Endothelial cell of umbilical vein (primary cell): Measurements from ENCODE around the gene SCAND1. TPM values are rescaled to one million over a fixed set of nuclear protein-coding genes. Genes with fewer than 3 reads are reported as not detected.

ENCODE experiments used
- BruUV-seq: library from RNA; stranded (reverse); fragments of 400-500 nt; replicated peaks from 2 replicates; lab custom pipeline; 2021; lab: Mats Ljungman, UMichigan
- CTCF ChIA-PET: fragments of 300-600, 350-600 bp; sonication (Branson Sonifier 250); formaldehyde crosslinking; loops from one replicate; lab custom pipeline; 2021; ENCODE audit warnings: antibody characterized with exemption, inconsistent platforms; lab: Charles Lee
- POLR2A ChIA-PET: fragments of 300-600, 350-600 bp; sonication (Branson Sonifier 250); formaldehyde crosslinking; loops from one replicate; lab custom pipeline; 2021; ENCODE audit warnings: antibody characterized with exemption, inconsistent platforms; lab: Charles Lee
- DNase-seq: peaks from one replicate; pipeline ENCODE4 v3.0.0-alpha.2; 2011; ENCODE audit warnings: low read depth, low spot score
- FAIRE-seq: peaks from 2 replicates; lab custom pipeline; 2011; peaks lifted over from hg19 to GRCh38; lab: Jason Lieb, UNC
- H2AFZ ChIP-seq: 2 replicates; pipeline ENCODE4 v1.6.0; 2012; ENCODE audit warnings: low read depth, low read length, control low read depth, inconsistent platforms
- H3K27ac ChIP-seq: 2 replicates; pipeline ENCODE4 v1.5.1; 2011; ENCODE audit warnings: low read depth, mild to moderate bottlenecking, control low read depth, low read length, moderate library complexity; ENCODE audit not compliant: insufficient read depth
- H3K27me3 ChIP-seq, 2 experiments: 2 replicates each; pipeline versions ENCODE4 v1.6.0 to v1.6.1; 2011; ENCODE audit warnings: low read length in 2 of 2, mixed read lengths in 1 of 2; ENCODE audit not compliant: control insufficient read depth in 2 of 2, insufficient read depth in 2 of 2
- H3K36me3 ChIP-seq, 2 experiments: 2 replicates in 1 of 2; 3 replicates in 1 of 2; pipeline ENCODE4 v1.5.1; 2011; ENCODE audit warnings: low read length in 2 of 2, mild to moderate bottlenecking in 1 of 2, moderate library complexity in 1 of 2; ENCODE audit not compliant: control insufficient read depth in 2 of 2, insufficient read depth in 2 of 2; ENCODE audit errors: extremely low read depth in 1 of 2
- H3K4me1 ChIP-seq: 3 replicates; pipeline ENCODE4 v1.5.1; 2011; ENCODE audit warnings: mild to moderate bottlenecking, low read length; ENCODE audit not compliant: control insufficient read depth, insufficient read depth; ENCODE audit errors: extremely low read depth
- H3K4me2 ChIP-seq: 2 replicates; pipeline ENCODE4 v1.6.1; 2011; ENCODE audit warnings: low read length, control low read depth, mixed read lengths; ENCODE audit not compliant: insufficient read depth
- H3K4me3 ChIP-seq, 3 experiments: fragments of 200-600 bp in 1 of 3; sonication (generic), shearing (Covaris generic) in 1 of 3; replicated peaks in 1 of 3; 2 replicates each; pipeline ENCODE4 v1.5.1; 2011 to 2016; ENCODE audit warnings: control low read depth in 3 of 3, low read length in 3 of 3, mild to moderate bottlenecking in 2 of 3, inconsistent platforms in 1 of 3, low read depth in 1 of 3, moderate library complexity in 1 of 3; ENCODE audit not compliant: insufficient read depth in 1 of 3
- H3K79me2 ChIP-seq: 2 replicates; pipeline ENCODE4 v1.6.0; 2012; ENCODE audit warnings: low read length, inconsistent platforms; ENCODE audit not compliant: control insufficient read depth, insufficient read depth
- H3K9ac ChIP-seq: replicated peaks from 2 replicates; pipeline ENCODE3; 2011; ENCODE audit warnings: low read length, control low read depth; ENCODE audit not compliant: insufficient read depth; ENCODE audit errors: extremely low read depth
- H3K9me1 ChIP-seq: replicated peaks from 3 replicates; pipeline ENCODE4 v1.6.0; 2011; ENCODE audit warnings: mild to moderate bottlenecking, low read length; ENCODE audit not compliant: control insufficient read depth, insufficient read depth; ENCODE audit errors: extremely low read depth
- H3K9me3 ChIP-seq: replicated peaks from 2 replicates; pipeline ENCODE4 v1.5.1; 2012; ENCODE audit warnings: low read length, inconsistent platforms; ENCODE audit not compliant: control insufficient read depth, insufficient read depth
- H4K20me1 ChIP-seq: replicated peaks from 2 replicates; pipeline ENCODE3; 2011; ENCODE audit warnings: mild to moderate bottlenecking, low read length; ENCODE audit not compliant: control insufficient read depth, insufficient read depth; ENCODE audit errors: extremely low read depth
- EZH2 ChIP-seq: IDR thresholded peaks from 2 replicates; pipeline ENCODE4 v1.6.1; 2012; ENCODE audit warnings: borderline replicate concordance, low read depth, mild to moderate bottlenecking, moderate library complexity, low read length, inconsistent platforms; ENCODE audit not compliant: severe bottlenecking
- FOS ChIP-seq: IDR thresholded peaks from 2 replicates; pipeline ENCODE4 v1.6.1; 2011; ENCODE audit warnings: mild to moderate bottlenecking, low read length, moderate library complexity, borderline replicate concordance; ENCODE audit not compliant: insufficient read depth
- MYC ChIP-seq: IDR thresholded peaks from one replicate; pipeline ENCODE4 v1.6.1; 2011; ENCODE audit warnings: mild to moderate bottlenecking, low read depth, low read length
- POLR2AphosphoS5 ChIP-seq: IDR thresholded peaks from 2 replicates; pipeline ENCODE4 v1.6.1; 2012; ENCODE audit warnings: low read depth, mild to moderate bottlenecking, control low read depth, low read length, moderate library complexity; ENCODE audit not compliant: insufficient read depth
- dilution Hi-C: fragments of 300-500 bp; cut with MboI; formaldehyde crosslinking; loops from one replicate; pipeline ENCODE4 v1.15.0; 2019; ENCODE audit warnings: low sequenced_read_pairs; ENCODE audit not compliant: extremely low pct_ligation_motif_present
- intact Hi-C: fragments of 100-400 bp; cut with micrococcal nuclease; formaldehyde crosslinking; loops from one replicate; pipeline ENCODE4 v1.10.0; 2022
- polyA plus RNA-seq, 4 experiments: library from polyadenylated mRNA; depleted of rRNA in 3 of 4; stranded (reverse) in 3 of 4; unstranded in 1 of 4; fragments of >200 nt; gene quantifications; 2 replicates each; pipeline versions ENCODE4 v1.2.1 to v1.2.3, GENCODE V29; 2011 to 2012; ENCODE audit warnings: missing spikeins in 1 of 4
- total RNA-seq: library from RNA; stranded (reverse); gene quantifications from 2 replicates; pipeline ENCODE4 v1.2.3, GENCODE V29; 2021
- TF ChIP-seq, protein P1 (sequence below), 2 donors: IDR thresholded peaks; 1 replicate in 1 of 2; 2 replicates in 1 of 2; pipeline ENCODE4 v1.5.1; 2011; ENCODE audit warnings: low read length in 2 of 2, mild to moderate bottlenecking in 2 of 2, moderate library complexity in 2 of 2, control low read depth in 1 of 2, inconsistent platforms in 1 of 2, low read depth in 1 of 2; ENCODE audit not compliant: insufficient read depth in 1 of 2; ENCODE audit errors: extremely low read depth in 1 of 2
- TF ChIP-seq, protein P2 (sequence below): IDR thresholded peaks from 2 replicates; pipeline ENCODE4 v1.6.1; 2011; ENCODE audit not compliant: insufficient read depth, insufficient read length

The SCAND1 gene
- total and polyA plus RNA-seq, 2 donors (not counting 3 experiments of a cell fraction or from before 2014, with no cell fraction given) = 83.5 to 85.7 TPM

DNA sequence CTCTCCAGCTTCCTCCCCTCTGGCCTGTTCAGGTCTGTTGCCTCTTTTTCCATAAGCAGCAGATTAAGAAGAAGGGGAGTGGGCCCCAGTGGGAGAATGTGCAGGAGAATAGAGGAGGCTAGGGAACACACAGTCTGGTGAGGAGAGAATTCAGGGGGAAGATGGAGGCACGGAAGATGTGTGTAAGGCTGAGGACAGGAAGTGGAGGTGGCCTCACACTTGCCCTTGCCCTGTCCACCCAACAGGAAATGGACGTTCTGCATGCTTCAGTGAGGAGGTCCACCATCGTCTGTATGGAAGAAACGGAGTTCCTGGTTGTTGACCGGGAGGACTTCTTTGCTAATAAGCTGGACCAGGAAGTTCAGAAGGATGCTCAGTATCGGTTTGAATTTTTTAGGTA is 30.1 kb upstream of the SCAND1 start:
- Histone ChIP-seq H3K36me3 (no peaks in the 10 kb centered on the region), H3K27me3 (peaks cover 8 to 14% of the 10 kb centered on the region in 2 experiments), H3K27ac (no peak overlapping the region), H3K79me2 (no peaks in the 10 kb centered on the region), H2AFZ (no peak overlapping the region), H3K9me1 (no peaks in the 10 kb centered on the region), H3K4me3 (no peak overlapping the region), H3K4me2 (no peak overlapping the region), H4K20me1 (no peaks in the 10 kb centered on the region), H3K9me3 (no peaks in the 10 kb centered on the region), H3K4me1 (no peaks in the 10 kb centered on the region), H3K9ac (no peak overlapping the region)
- dilution Hi-C loops = no loop called here
- CTCF ChIA-PET = interaction anchor here (0.6 to 6.6 kb wide), 5 partner anchors 9 to 532 kb away, joined by 3 to 49 read pairs (median 8); no protein-coding TSS in a partner anchor
- POLR2A ChIA-PET = no interaction called here
- no TSS peak for BruUV-seq
- intact Hi-C loops = no loop called here
- no peak for TF ChIP-seq EZH2
- TF ChIP-seq, protein P1, sequence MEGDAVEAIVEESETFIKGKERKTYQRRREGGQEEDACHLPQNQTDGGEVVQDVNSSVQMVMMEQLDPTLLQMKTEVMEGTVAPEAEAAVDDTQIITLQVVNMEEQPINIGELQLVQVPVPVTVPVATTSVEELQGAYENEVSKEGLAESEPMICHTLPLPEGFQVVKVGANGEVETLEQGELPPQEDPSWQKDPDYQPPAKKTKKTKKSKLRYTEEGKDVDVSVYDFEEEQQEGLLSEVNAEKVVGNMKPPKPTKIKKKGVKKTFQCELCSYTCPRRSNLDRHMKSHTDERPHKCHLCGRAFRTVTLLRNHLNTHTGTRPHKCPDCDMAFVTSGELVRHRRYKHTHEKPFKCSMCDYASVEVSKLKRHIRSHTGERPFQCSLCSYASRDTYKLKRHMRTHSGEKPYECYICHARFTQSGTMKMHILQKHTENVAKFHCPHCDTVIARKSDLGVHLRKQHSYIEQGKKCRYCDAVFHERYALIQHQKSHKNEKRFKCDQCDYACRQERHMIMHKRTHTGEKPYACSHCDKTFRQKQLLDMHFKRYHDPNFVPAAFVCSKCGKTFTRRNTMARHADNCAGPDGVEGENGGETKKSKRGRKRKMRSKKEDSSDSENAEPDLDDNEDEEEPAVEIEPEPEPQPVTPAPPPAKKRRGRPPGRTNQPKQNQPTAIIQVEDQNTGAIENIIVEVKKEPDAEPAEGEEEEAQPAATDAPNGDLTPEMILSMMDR (IDR thresholded peaks at IDR 0.05; ENCODE audit: extremely low read depth in 1 of 2, insufficient read depth in 1 of 2, low read depth in 1 of 2, low read length in 2 of 2) = no peak
- no peak for TF ChIP-seq FOS
- TF ChIP-seq MYC = no peak
- no peak for TF ChIP-seq POLR2AphosphoS5
- TF ChIP-seq, protein P2, sequence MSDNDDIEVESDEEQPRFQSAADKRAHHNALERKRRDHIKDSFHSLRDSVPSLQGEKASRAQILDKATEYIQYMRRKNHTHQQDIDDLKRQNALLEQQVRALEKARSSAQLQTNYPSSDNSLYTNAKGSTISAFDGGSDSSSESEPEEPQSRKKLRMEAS = no peak
- no peak for FAIRE-seq
- no peak for DNase-seq
